K562 (cell line): ENCODE data around the gene UPK2. TPM values are rescaled to one million over a fixed set of nuclear protein-coding genes. Genes with fewer than 3 reads are reported as not detected.

Experiments
- ATAC-seq: fragments of 200-7000 bp; cut with Tn5 transposase; 3 replicates; pipeline ENCODE4 v1.9.1; 2020; ENCODE audit warnings: moderate library complexity
- BruUV-seq: library from RNA; stranded (reverse); fragments of 400-500 nt; replicated peaks from 2 replicates; lab custom pipeline; 2021; lab: Mats Ljungman, UMichigan
- CTCF ChIA-PET: fragments of 300-600 bp; formaldehyde crosslinking; extraction: SDS; loops from one replicate; lab custom pipeline; 2021; ENCODE audit warnings: low intra/inter-chr PET ratio; lab: Yijun Ruan, JAX
- POLR2A ChIA-PET: fragments of 300-600, 350-650 bp; sonication (Branson Sonifier 250); formaldehyde crosslinking; extraction: SDS; loops from one replicate; lab custom pipeline; 2021; ENCODE audit warnings: antibody characterized with exemption, inconsistent platforms; lab: Yijun Ruan, JAX
- DNase-seq, 4 experiments: peaks; one replicate each; pipeline versions ENCODE4 v3.0.0 to v3.0.0-alpha.2; 2011 to 2018; ENCODE audit warnings: low spot score in 3 of 4, mixed read lengths in 3 of 4; ENCODE audit errors: extremely low read depth in 1 of 4
- FAIRE-seq: peaks from 2 replicates; lab custom pipeline; 2011; peaks lifted over from hg19 to GRCh38; lab: Jason Lieb, UNC
- H2AFZ ChIP-seq: 2 replicates; pipeline ENCODE4 v1.6.0; 2011; ENCODE audit warnings: low read depth, low read length, control low read depth, inconsistent platforms
- H3K27ac ChIP-seq: fragments of 200-600 bp; 3 replicates; pipeline ENCODE4 v1.8.0; 2011; ENCODE audit warnings: low read depth, mild to moderate bottlenecking, control low read depth, inconsistent platforms, low read length, moderate library complexity, mixed read lengths; ENCODE audit errors: extremely low read depth
- H3K27me3 ChIP-seq, 2 experiments: fragments of 300-600 bp in 1 of 2; 2 replicates in 1 of 2; 3 replicates in 1 of 2; pipeline versions ENCODE4 v1.6.0 to v1.8.0; 2011; ENCODE audit warnings: inconsistent platforms in 2 of 2, low read length in 2 of 2, mild to moderate bottlenecking in 1 of 2, mixed read lengths in 1 of 2, moderate library complexity in 1 of 2; ENCODE audit not compliant: control insufficient read depth in 2 of 2, insufficient read depth in 2 of 2
- H3K36me3 ChIP-seq: fragments of 300-600 bp; 3 replicates; pipeline ENCODE4 v1.8.0; 2011; ENCODE audit warnings: mild to moderate bottlenecking, low read length, inconsistent platforms; ENCODE audit not compliant: control insufficient read depth, insufficient read depth
- H3K4me1 ChIP-seq, 2 experiments: fragments of 200-600 bp in 1 of 2; replicated peaks in 1 of 2; 2 replicates in 1 of 2; 3 replicates in 1 of 2; pipeline versions ENCODE4 v1.5.1 to v1.8.0; 2011; ENCODE audit warnings: inconsistent platforms in 2 of 2, low read length in 2 of 2, mild to moderate bottlenecking in 1 of 2, mixed read lengths in 1 of 2, moderate library complexity in 1 of 2; ENCODE audit not compliant: control insufficient read depth in 2 of 2, insufficient read depth in 2 of 2
- H3K4me2 ChIP-seq: 2 replicates; pipeline ENCODE4 v1.6.1; 2011; ENCODE audit warnings: low read length, control low read depth, inconsistent platforms, mixed read lengths; ENCODE audit not compliant: insufficient read depth
- H3K4me3 ChIP-seq: fragments of 200-600 bp; sonication (generic), shearing (Covaris generic); 2 replicates; pipeline ENCODE4 v1.5.1; 2016; ENCODE audit warnings: control low read depth, inconsistent platforms
- H3K79me2 ChIP-seq: fragments of 200-600 bp; 3 replicates; pipeline ENCODE4 v1.8.0; 2011; ENCODE audit warnings: low read length, inconsistent platforms; ENCODE audit not compliant: control insufficient read depth, insufficient read depth
- H3K9ac ChIP-seq, 2 experiments: 2 replicates each; pipeline versions ENCODE4 v1.6.0 to v1.6.1; 2011; ENCODE audit warnings: low read depth in 2 of 2, low read length in 2 of 2, control low read depth in 1 of 2, inconsistent platforms in 1 of 2, mild to moderate bottlenecking in 1 of 2, mixed read lengths in 1 of 2; ENCODE audit not compliant: insufficient read depth in 1 of 2
- H3K9me1 ChIP-seq: one replicate; pipeline ENCODE4 v1.6.0; 2011; ENCODE audit warnings: inconsistent platforms, mild to moderate bottlenecking, low read length, moderate library complexity; ENCODE audit not compliant: control insufficient read depth, insufficient read depth
- H3K9me3 ChIP-seq: replicated peaks from 2 replicates; pipeline ENCODE4 v1.5.1; 2011; ENCODE audit warnings: low read depth, low read length, inconsistent platforms; ENCODE audit not compliant: control insufficient read depth, insufficient read depth
- H4K20me1 ChIP-seq: replicated peaks from 2 replicates; pipeline ENCODE4 v1.6.1; 2011; ENCODE audit warnings: low read length, inconsistent platforms, mixed read lengths; ENCODE audit not compliant: control insufficient read depth, insufficient read depth
- ETV1 ChIP-seq: fragments of 450-650 bp; conservative IDR thresholded peaks from 2 replicates; pipeline ENCODE4 v1.6.1; 2016; ENCODE audit warnings: missing genetic modification characterization, control low read depth, low read depth, missing compliant biosample characterization
- FOXA3 ChIP-seq, 2 experiments: fragments of 450-650 bp in 1 of 2; sonication (generic) in 1 of 2; formaldehyde crosslinking; IDR thresholded peaks in 1 of 2; conservative IDR thresholded peaks in 1 of 2; 2 replicates each; pipeline versions ENCODE4 v1.4.0 to v1.8.0; 2020 to 2022; ENCODE audit warnings: mild to moderate bottlenecking in 2 of 2, missing genetic modification reagents in 1 of 2
- MYC ChIP-seq, 2 experiments: fragments of 250-450 bp in 1 of 2; sonication (Bioruptor Pico) in 1 of 2; IDR thresholded peaks; 2 replicates each; pipeline versions ENCODE4 v1.5.1 to v1.6.1; 2012 to 2021; ENCODE audit warnings: low read depth in 2 of 2, borderline replicate concordance in 1 of 2, improper control_type of control experiment in 1 of 2, low read length in 1 of 2, mild to moderate bottlenecking in 1 of 2, moderate library complexity in 1 of 2
- ZNF551 ChIP-seq: fragments of 250-450 bp; sonication (Bioruptor Pico); IDR thresholded peaks from 2 replicates; pipeline ENCODE4 v1.5.0; 2021; ENCODE audit warnings: mild to moderate bottlenecking, moderate library complexity
- WGBS: fragments of 100-300 bp; shearing (Covaris generic); methylation state at CpG from one replicate; pipeline ENCODE4 v1.1.6; 2016; ENCODE audit warnings: low coverage, mixed read lengths; ENCODE audit not compliant: insufficient coverage; ENCODE audit errors: missing lambda C conversion rate; 5-methylcytosine and 5-hydroxymethylcytosine counted together
- in situ Hi-C: fragments of 300-500 bp; cut with MboI; formaldehyde crosslinking; loops from 4 replicates; pipeline ENCODE4 v1.15.0; 2018; ENCODE audit warnings: inconsistent platforms, mixed read lengths
- intact Hi-C: fragments of 100-400 bp; cut with micrococcal nuclease; formaldehyde crosslinking; loops from 2 replicates; pipeline ENCODE4 v1.14.2; 2022
- polyA plus RNA-seq, 8 experiments: library from polyadenylated mRNA; depleted of rRNA in 4 of 8; stranded (reverse) in 5 of 8; unstranded in 3 of 8; fragments of >200 nt; fragmentation: Nextera tagmentation in 2 of 8; fragmentation: Illumina TruSeq in 1 of 8; extraction: Ambion mirVana in 2 of 8; extraction: Trizol in 1 of 8; gene quantifications; 2 replicates each; pipeline versions ENCODE4 v1.2.1 to v1.2.3, GENCODE V29; 2011 to 2014; ENCODE audit warnings: inconsistent platforms in 1 of 8, missing spikeins in 1 of 8
- total RNA-seq, 7 experiments: library from RNA; depleted of rRNA in 6 of 7; stranded (reverse); fragments of >200 nt in 6 of 7; fragmentation: Illumina TruSeq in 2 of 7; extraction: Trizol in 2 of 7; gene quantifications; 2 replicates each; pipeline versions ENCODE4 v1.2.1 to v1.2.3, GENCODE V29; 2011 to 2021; ENCODE audit warnings: low replicate concordance in 1 of 7
- TF ChIP-seq, protein P1 (sequence below), 2 experiments: IDR thresholded peaks; 2 replicates each; pipeline ENCODE4 v1.6.1; 2011; ENCODE audit warnings: borderline replicate concordance in 1 of 2, control low read depth in 1 of 2, low read depth in 1 of 2, low read length in 1 of 2, mild to moderate bottlenecking in 1 of 2, mixed read lengths in 1 of 2, moderate library complexity in 1 of 2; ENCODE audit not compliant: insufficient read depth in 1 of 2, insufficient read length in 1 of 2, poor library complexity in 1 of 2, severe bottlenecking in 1 of 2; ENCODE audit errors: extremely low read depth in 1 of 2
- TF ChIP-seq, protein P2 (sequence below): sonication (generic); formaldehyde crosslinking; IDR thresholded peaks from 2 replicates; pipeline ENCODE4 v1.5.0; 2020; ENCODE audit warnings: missing genetic modification reagents

The UPK2 gene
- total and polyA plus RNA-seq, 9 of the 15 experiments (the other 6 are each of a cell fraction or from before 2014, with no cell fraction given) = not detected

DNA sequence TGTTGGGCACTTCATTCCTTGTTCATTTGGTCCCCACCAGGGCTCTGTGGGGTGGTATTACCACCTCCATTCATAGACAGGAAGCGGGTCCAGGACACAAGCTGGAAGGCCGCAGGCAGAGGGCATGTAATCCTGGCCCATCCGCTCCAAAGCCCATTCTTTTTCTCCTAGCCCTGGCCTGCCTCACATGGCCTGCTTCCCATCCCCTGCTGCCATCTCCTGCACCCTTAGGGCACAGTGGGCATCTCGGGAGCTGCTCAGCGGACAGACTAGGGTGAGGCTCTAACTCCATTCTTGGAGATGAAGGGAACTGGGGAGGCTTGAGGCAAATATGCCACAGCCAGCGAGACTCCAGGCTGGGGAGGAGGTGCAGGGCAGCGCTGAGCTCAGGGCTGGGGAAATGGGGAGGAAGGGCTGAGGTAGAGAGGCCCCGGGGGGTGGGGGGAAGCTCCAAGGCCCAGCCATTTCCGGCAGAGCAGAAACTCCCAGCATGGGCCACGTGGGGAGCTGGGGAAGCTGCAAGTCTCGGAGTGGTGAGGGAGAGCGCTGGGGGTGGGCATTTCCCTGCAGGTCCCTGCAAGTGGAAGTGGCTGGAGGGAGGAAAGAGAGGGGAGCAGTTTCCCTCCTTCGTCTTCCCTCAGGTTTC lies 16.0 kb upstream of the UPK2 start:
- H3K79me2 ChIP-seq = no peaks in the 10 kb centered on the region
- H3K4me1 ChIP-seq = peaks cover 0 to 10% of the 10 kb centered on the region in 2 experiments; a peak in 3 of 5 replicates
- H3K36me3 ChIP-seq = no peaks in the 10 kb centered on the region
- intact Hi-C loops (no loop called here), in situ Hi-C loops (no loop called here)
- 34% methylated on average over 12 of the region's 13 CpGs for WGBS
- no peak overlapping the region for H3K4me3 ChIP-seq
- ChIA-PET POLR2A (interaction anchor here (0.5 to 1.1 kb wide), 2 partner anchors 25 to 148 kb away, joined by 3 read pairs; no protein-coding TSS in a partner anchor), CTCF (no interaction called here)
- peaks cover 2 to 8% of the 10 kb centered on the region in 2 experiments; a peak in 2 of 5 replicates for H3K27me3 ChIP-seq
- peak overlapping the region; percentile 65 for H2AFZ ChIP-seq
- H3K27ac ChIP-seq = no peak overlapping the region
- H3K9ac ChIP-seq = peak overlapping the region in 1 of 2 experiments; percentile 48; a peak in 2 of 4 replicates
- DNase-seq = peak in 3 of 4 experiments; percentile 41 to 48 (median 46)
- H4K20me1 ChIP-seq = no peaks in the 10 kb centered on the region
- no peaks in the 10 kb centered on the region for H3K9me1 ChIP-seq
- no peak overlapping the region for H3K4me2 ChIP-seq
- FAIRE-seq = no peak
- peak; percentile 85 for ATAC-seq
- no peaks in the 10 kb centered on the region for H3K9me3 ChIP-seq
- BruUV-seq = no TSS peak
- TF ChIP-seq, protein P1, sequence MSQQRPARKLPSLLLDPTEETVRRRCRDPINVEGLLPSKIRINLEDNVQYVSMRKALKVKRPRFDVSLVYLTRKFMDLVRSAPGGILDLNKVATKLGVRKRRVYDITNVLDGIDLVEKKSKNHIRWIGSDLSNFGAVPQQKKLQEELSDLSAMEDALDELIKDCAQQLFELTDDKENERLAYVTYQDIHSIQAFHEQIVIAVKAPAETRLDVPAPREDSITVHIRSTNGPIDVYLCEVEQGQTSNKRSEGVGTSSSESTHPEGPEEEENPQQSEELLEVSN (IDR thresholded peaks at IDR 0.05; ENCODE audit: borderline replicate concordance in 1 of 2, extremely low read depth in 1 of 2, insufficient read depth in 1 of 2, insufficient read length in 1 of 2, low read depth in 1 of 2, low read length in 1 of 2, poor library complexity in 1 of 2, severe bottlenecking in 1 of 2) = peak; percentile 15 to 61
- no peak for TF ChIP-seq FOXA3 (CRISPR knock-in tag; conservative IDR thresholded peaks at IDR 0.05 in 1 of 2, IDR thresholded peaks at IDR 0.05 in 1 of 2)
- peak; percentile 35; the same call in 1 of the 2 replicates for TF ChIP-seq MYC (IDR thresholded peaks at IDR 0.05; ENCODE audit: low read depth, low read length)
- no peak for TF ChIP-seq MYC (CRISPR knock-in tag; IDR thresholded peaks at IDR 0.05; ENCODE audit: borderline replicate concordance, low read depth)
- TF ChIP-seq, protein P2, sequence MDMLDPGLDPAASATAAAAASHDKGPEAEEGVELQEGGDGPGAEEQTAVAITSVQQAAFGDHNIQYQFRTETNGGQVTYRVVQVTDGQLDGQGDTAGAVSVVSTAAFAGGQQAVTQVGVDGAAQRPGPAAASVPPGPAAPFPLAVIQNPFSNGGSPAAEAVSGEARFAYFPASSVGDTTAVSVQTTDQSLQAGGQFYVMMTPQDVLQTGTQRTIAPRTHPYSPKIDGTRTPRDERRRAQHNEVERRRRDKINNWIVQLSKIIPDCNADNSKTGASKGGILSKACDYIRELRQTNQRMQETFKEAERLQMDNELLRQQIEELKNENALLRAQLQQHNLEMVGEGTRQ (CRISPR knock-in tag) = peak; percentile 44
- no peak for TF ChIP-seq ZNF551 (CRISPR knock-in tag)
- TF ChIP-seq ETV1 (tag) = peak; percentile 44; the same call in 1 of the 2 replicates
